HCT116 (cell line): Measurements from ENCODE around the gene GNB2. TPM values are rescaled to one million over a fixed set of nuclear protein-coding genes. Genes with fewer than 3 reads are reported as not detected.

Source experiments
- ATAC-seq: fragments of 200-7000 bp; cut with Tn5 transposase; 2 replicates; pipeline ENCODE4 v1.9.1; 2020; ENCODE audit warnings: mild to moderate bottlenecking, moderate library complexity
- BruUV-seq: library from RNA; stranded (reverse); fragments of 400-500 nt; replicated peaks from 2 replicates; lab custom pipeline; 2021; lab: Mats Ljungman, UMichigan
- CTCF ChIA-PET: fragments of 300-600 bp; sonication (Branson Sonifier 250); formaldehyde crosslinking; loops from one replicate; lab custom pipeline; 2021; ENCODE audit warnings: antibody characterized with exemption; lab: Charles Lee
- POLR2A ChIA-PET: fragments of 300-600, 350-600 bp; sonication (Branson Sonifier 250); formaldehyde crosslinking; loops from one replicate; lab custom pipeline; 2021; ENCODE audit warnings: antibody characterized with exemption; lab: Charles Lee
- RAD21 ChIA-PET, 2 experiments: fragments of 300-600 bp; sonication (Branson Sonifier 250); formaldehyde crosslinking; loops; one replicate each; lab custom pipeline; 2023; ENCODE audit warnings: low total read pairs in 2 of 2; ENCODE audit not compliant: uncharacterized antibody in 2 of 2, unreplicated experiment in 2 of 2, low non-redundant PET in 1 of 2; lab: Charles Lee
- DNase-seq: peaks from one replicate; pipeline ENCODE4 v3.0.0-alpha.2; 2010; ENCODE audit warnings: low read depth, low spot score
- H2AFZ ChIP-seq: fragments of 200-600 bp; shearing (Covaris generic), sonication (generic); 2 replicates; pipeline ENCODE4 v1.6.1; 2017; ENCODE audit warnings: low read depth, mixed run types, mixed read lengths, antibody characterized with exemption, low read length; ENCODE audit not compliant: poor library complexity, severe bottlenecking
- H3K27ac ChIP-seq: 2 replicates; pipeline ENCODE4 v1.5.1; 2012; ENCODE audit warnings: low read depth, low read length
- H3K27me3 ChIP-seq: fragments of 200-600 bp; sonication (generic); 2 replicates; pipeline ENCODE4 v1.6.1; 2016; ENCODE audit warnings: mixed run types, low read length, mixed read lengths; ENCODE audit not compliant: insufficient read depth
- H3K36me3 ChIP-seq, 2 experiments: fragments of 200-500 bp in 1 of 2; fragments of 200-600 bp in 1 of 2; sonication (Bioruptor generic) in 1 of 2; sonication (generic) in 1 of 2; 2 replicates each; pipeline versions ENCODE4 v1.5.1 to v1.6.1; 2014 to 2016; ENCODE audit warnings: low read length in 2 of 2, inconsistent platforms in 1 of 2, mixed read lengths in 1 of 2, mixed run types in 1 of 2; ENCODE audit not compliant: insufficient read depth in 2 of 2, control insufficient read depth in 1 of 2
- H3K4me1 ChIP-seq, 2 experiments: fragments of 200-600 bp in 1 of 2; sonication (generic) in 1 of 2; 2 replicates each; pipeline versions ENCODE4 v1.5.1 to v1.6.1; 2012 to 2017; ENCODE audit warnings: low read length in 2 of 2, inconsistent platforms in 1 of 2, mild to moderate bottlenecking in 1 of 2, mixed read lengths in 1 of 2, mixed run types in 1 of 2, moderate library complexity in 1 of 2; ENCODE audit not compliant: insufficient read depth in 2 of 2, control insufficient read depth in 1 of 2
- H3K4me2 ChIP-seq: fragments of 200-600 bp; sonication (generic); 2 replicates; pipeline ENCODE4 v1.6.1; 2017; ENCODE audit warnings: mixed run types, low read length, mixed read lengths
- H3K4me3 ChIP-seq, 2 experiments: fragments of 200-600 bp in 1 of 2; sonication (generic) in 1 of 2; replicated peaks in 1 of 2; 2 replicates each; pipeline ENCODE4 v1.5.1; 2011 to 2016; ENCODE audit warnings: low read length in 2 of 2, control low read depth in 1 of 2, low read depth in 1 of 2, mild to moderate bottlenecking in 1 of 2, mixed read lengths in 1 of 2, mixed run types in 1 of 2
- H3K79me2 ChIP-seq: fragments of 200-600 bp; sonication (generic); 2 replicates; pipeline ENCODE4 v1.6.1; 2017; ENCODE audit warnings: mild to moderate bottlenecking, mixed run types, low read length, moderate library complexity, mixed read lengths; ENCODE audit not compliant: insufficient read depth
- H3K9ac ChIP-seq: fragments of 200-600 bp; sonication (generic); 2 replicates; pipeline ENCODE4 v1.6.1; 2016; ENCODE audit warnings: low read length, mixed read lengths
- H3K9me2 ChIP-seq: fragments of 200-600 bp; sonication (generic), shearing (Covaris generic); 2 replicates; pipeline ENCODE4 v1.6.1; 2017; ENCODE audit warnings: mixed run types, mild to moderate bottlenecking, moderate library complexity; ENCODE audit not compliant: insufficient read depth
- H3K9me3 ChIP-seq, 2 experiments: fragments of 200-500 bp in 1 of 2; fragments of 200-600 bp in 1 of 2; sonication (Bioruptor generic) in 1 of 2; sonication (generic) in 1 of 2; 2 replicates each; pipeline ENCODE4 v1.6.1; 2014 to 2017; ENCODE audit warnings: low read length in 2 of 2, mixed read lengths in 2 of 2, inconsistent platforms in 1 of 2, low read depth in 1 of 2, mild to moderate bottlenecking in 1 of 2, mixed run types in 1 of 2, moderate library complexity in 1 of 2; ENCODE audit not compliant: control insufficient read depth in 1 of 2, insufficient read depth in 1 of 2
- H4K20me1 ChIP-seq: fragments of 200-600 bp; sonication (generic), shearing (Covaris generic); 2 replicates; pipeline ENCODE4 v1.6.1; 2017; ENCODE audit warnings: mixed run types, mild to moderate bottlenecking, moderate library complexity; ENCODE audit not compliant: insufficient read depth
- CBX3 ChIP-seq: IDR thresholded peaks from 2 replicates; pipeline ENCODE4 v1.6.1; 2012; ENCODE audit warnings: low read depth
- CEBPB ChIP-seq: IDR thresholded peaks from 2 replicates; pipeline ENCODE4 v1.6.1; 2012; ENCODE audit warnings: low read depth
- EGR1 ChIP-seq: IDR thresholded peaks from 2 replicates; pipeline ENCODE4 v1.6.1; 2012; ENCODE audit warnings: low read depth
- ELF1 ChIP-seq: IDR thresholded peaks from 2 replicates; pipeline ENCODE4 v1.6.1; 2012; ENCODE audit warnings: low read depth, borderline replicate concordance
- EZH2phosphoT487 ChIP-seq: fragments of 200-600 bp; IDR thresholded peaks from 2 replicates; pipeline ENCODE4 v1.6.1; 2018; ENCODE audit warnings: antibody characterized with exemption, borderline replicate concordance
- POLR2A ChIP-seq: IDR thresholded peaks from 2 replicates; pipeline ENCODE4 v1.7.0; 2011; ENCODE audit warnings: borderline replicate concordance; ENCODE audit not compliant: insufficient read depth, insufficient read length; ENCODE audit errors: extremely low read depth
- REST ChIP-seq: IDR thresholded peaks from 2 replicates; pipeline ENCODE4 v1.6.1; 2012; ENCODE audit warnings: low read depth
- SIN3A ChIP-seq: IDR thresholded peaks from 2 replicates; pipeline ENCODE4 v1.6.1; 2012; ENCODE audit warnings: low read depth
- SP1 ChIP-seq: IDR thresholded peaks from 2 replicates; pipeline ENCODE4 v1.6.1; 2012; ENCODE audit warnings: low read depth
- SRF ChIP-seq: IDR thresholded peaks from 2 replicates; pipeline ENCODE4 v1.6.1; 2012; ENCODE audit warnings: low read depth
- TCF7L2 ChIP-seq: IDR thresholded peaks from 2 replicates; pipeline ENCODE4 v1.7.0; 2011; ENCODE audit warnings: borderline replicate concordance, inconsistent platforms; ENCODE audit not compliant: insufficient read depth, insufficient read length; ENCODE audit errors: extremely low read depth
- YY1 ChIP-seq: IDR thresholded peaks from 2 replicates; pipeline ENCODE4 v1.6.1; 2011; ENCODE audit warnings: low read length, low read depth, moderate library complexity, mild to moderate bottlenecking; ENCODE audit not compliant: insufficient replicate concordance; ENCODE audit errors: extremely low read depth
- intact Hi-C: fragments of 100-400 bp; cut with micrococcal nuclease; formaldehyde crosslinking; loops from 2 replicates; pipeline ENCODE4 v1.10.0; 2022
- total RNA-seq: library from RNA; stranded (reverse); gene quantifications from one replicate; pipeline ENCODE4 v1.2.1, GENCODE V29; 2021; ENCODE audit not compliant: unreplicated experiment
- TF ChIP-seq, protein P1 (sequence below): IDR thresholded peaks from 2 replicates; pipeline ENCODE4 v1.6.1; 2011; ENCODE audit warnings: mild to moderate bottlenecking, low read length, moderate library complexity; ENCODE audit not compliant: insufficient replicate concordance; ENCODE audit errors: extremely low read depth
- TF ChIP-seq, protein P2 (sequence below), 3 experiments: fragments of 200-600 bp in 1 of 3; sonication (generic) in 1 of 3; IDR thresholded peaks in 2 of 3; conservative IDR thresholded peaks in 1 of 3; 2 replicates each; pipeline ENCODE4 v1.5.1; 2012 to 2017; ENCODE audit warnings: low read depth in 2 of 3, low read length in 2 of 3, antibody characterized with exemption in 1 of 3, borderline replicate concordance in 1 of 3, control low read depth in 1 of 3, mild to moderate bottlenecking in 1 of 3, mixed read lengths in 1 of 3, mixed run types in 1 of 3, moderate library complexity in 1 of 3; ENCODE audit not compliant: insufficient read depth in 1 of 3

Gene GNB2
- total RNA-seq, 1 experiment from 2014 or later, result 246 TPM

DNA sequence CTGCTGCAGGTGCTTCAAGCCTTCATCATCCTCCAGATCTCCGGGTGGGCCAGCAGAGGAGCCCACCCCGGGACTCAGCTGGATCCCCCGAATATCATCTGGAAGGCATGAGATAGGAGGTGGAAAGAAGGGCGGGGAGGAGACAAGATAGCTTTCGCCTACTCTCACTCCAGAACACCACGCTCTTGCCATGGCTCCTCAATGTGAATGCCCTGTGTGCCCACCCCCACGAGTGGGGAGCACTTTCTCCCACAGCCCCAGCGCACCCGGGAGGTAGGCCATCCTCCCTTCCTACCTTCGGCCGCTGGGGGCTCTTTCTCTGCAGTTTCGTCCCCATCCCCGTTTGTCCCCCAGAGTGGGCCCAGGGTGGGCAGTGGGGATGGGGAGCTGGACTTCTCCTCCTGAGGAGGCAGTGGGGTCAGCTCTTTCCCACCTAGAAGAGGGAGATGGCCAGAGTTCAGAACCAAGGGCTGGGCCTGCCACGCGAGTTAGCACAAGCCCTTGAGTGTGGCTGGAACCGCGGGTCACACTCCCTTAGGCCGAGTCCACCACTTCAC, 11.6 kb downstream of the GNB2 start:
- no peaks in the 10 kb centered on the region for H3K27me3 ChIP-seq
- RAD21 ChIA-PET, result no interaction called here
- TF ChIP-seq SIN3A (no peak), YY1 (no peak), EZH2phosphoT487 (no peak), SRF (no peak), EGR1 (no peak), POLR2A (no peak), SP1 (no peak), CBX3 (no peak), CEBPB (no peak), TCF7L2 (no peak), ELF1 (no peak), REST (no peak)
- TF ChIP-seq, protein P1, sequence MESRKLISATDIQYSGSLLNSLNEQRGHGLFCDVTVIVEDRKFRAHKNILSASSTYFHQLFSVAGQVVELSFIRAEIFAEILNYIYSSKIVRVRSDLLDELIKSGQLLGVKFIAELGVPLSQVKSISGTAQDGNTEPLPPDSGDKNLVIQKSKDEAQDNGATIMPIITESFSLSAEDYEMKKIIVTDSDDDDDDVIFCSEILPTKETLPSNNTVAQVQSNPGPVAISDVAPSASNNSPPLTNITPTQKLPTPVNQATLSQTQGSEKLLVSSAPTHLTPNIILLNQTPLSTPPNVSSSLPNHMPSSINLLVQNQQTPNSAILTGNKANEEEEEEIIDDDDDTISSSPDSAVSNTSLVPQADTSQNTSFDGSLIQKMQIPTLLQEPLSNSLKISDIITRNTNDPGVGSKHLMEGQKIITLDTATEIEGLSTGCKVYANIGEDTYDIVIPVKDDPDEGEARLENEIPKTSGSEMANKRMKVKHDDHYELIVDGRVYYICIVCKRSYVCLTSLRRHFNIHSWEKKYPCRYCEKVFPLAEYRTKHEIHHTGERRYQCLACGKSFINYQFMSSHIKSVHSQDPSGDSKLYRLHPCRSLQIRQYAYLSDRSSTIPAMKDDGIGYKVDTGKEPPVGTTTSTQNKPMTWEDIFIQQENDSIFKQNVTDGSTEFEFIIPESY, result no peak
- TF ChIP-seq, protein P2, sequence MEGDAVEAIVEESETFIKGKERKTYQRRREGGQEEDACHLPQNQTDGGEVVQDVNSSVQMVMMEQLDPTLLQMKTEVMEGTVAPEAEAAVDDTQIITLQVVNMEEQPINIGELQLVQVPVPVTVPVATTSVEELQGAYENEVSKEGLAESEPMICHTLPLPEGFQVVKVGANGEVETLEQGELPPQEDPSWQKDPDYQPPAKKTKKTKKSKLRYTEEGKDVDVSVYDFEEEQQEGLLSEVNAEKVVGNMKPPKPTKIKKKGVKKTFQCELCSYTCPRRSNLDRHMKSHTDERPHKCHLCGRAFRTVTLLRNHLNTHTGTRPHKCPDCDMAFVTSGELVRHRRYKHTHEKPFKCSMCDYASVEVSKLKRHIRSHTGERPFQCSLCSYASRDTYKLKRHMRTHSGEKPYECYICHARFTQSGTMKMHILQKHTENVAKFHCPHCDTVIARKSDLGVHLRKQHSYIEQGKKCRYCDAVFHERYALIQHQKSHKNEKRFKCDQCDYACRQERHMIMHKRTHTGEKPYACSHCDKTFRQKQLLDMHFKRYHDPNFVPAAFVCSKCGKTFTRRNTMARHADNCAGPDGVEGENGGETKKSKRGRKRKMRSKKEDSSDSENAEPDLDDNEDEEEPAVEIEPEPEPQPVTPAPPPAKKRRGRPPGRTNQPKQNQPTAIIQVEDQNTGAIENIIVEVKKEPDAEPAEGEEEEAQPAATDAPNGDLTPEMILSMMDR (IDR thresholded peaks at IDR 0.05 in 2 of 3, conservative IDR thresholded peaks at IDR 0.05 in 1 of 3; ENCODE audit: borderline replicate concordance in 1 of 3, insufficient read depth in 1 of 3, low read depth in 2 of 3, low read length in 2 of 3), result no peak
- TF ChIP-seq, all 23 proteins: peak for 0
- Histone ChIP-seq H2AFZ (no peak overlapping the region), H3K4me2 (no peak overlapping the region), H3K9me3 (no peaks in the 10 kb centered on the region), H3K9me2 (no peaks in the 10 kb centered on the region), H4K20me1 (no peaks in the 10 kb centered on the region), H3K79me2 (peaks cover 29% of the 10 kb centered on the region), H3K27ac (no peak overlapping the region), H3K36me3 (peaks cover 25 to 42% of the 10 kb centered on the region in 2 experiments; a peak in 3 of 4 replicates), H3K9ac (no peak overlapping the region), H3K4me3 (no peak overlapping the region), H3K4me1 (0 out of 4 replicates have a peak, but pooled peaks cover 0 to 1% of the 10 kb centered on the region in 2 experiments)
- no peak for ATAC-seq
- intact Hi-C loops, result no loop called here
- ChIA-PET CTCF (no interaction called here), POLR2A (no interaction called here)
- DNase-seq, result no peak
- BruUV-seq, result no TSS peak
